Endothelial cell of umbilical vein (primary cell): ENCODE measurements around the gene RANBP1. TPM values are rescaled to one million over a fixed set of nuclear protein-coding genes. Genes with fewer than 3 reads are reported as not detected.

ENCODE experiments used
- BruUV-seq: library from RNA; stranded (reverse); fragments of 400-500 nt; replicated peaks from 2 replicates; lab custom pipeline; 2021; lab: Mats Ljungman, UMichigan
- CTCF ChIA-PET: fragments of 300-600, 350-600 bp; sonication (Branson Sonifier 250); formaldehyde crosslinking; loops from one replicate; lab custom pipeline; 2021; ENCODE audit warnings: antibody characterized with exemption, inconsistent platforms; lab: Charles Lee
- POLR2A ChIA-PET: fragments of 300-600, 350-600 bp; sonication (Branson Sonifier 250); formaldehyde crosslinking; loops from one replicate; lab custom pipeline; 2021; ENCODE audit warnings: antibody characterized with exemption, inconsistent platforms; lab: Charles Lee
- DNase-seq: peaks from one replicate; pipeline ENCODE4 v3.0.0-alpha.2; 2011; ENCODE audit warnings: low read depth, low spot score
- FAIRE-seq: peaks from 2 replicates; lab custom pipeline; 2011; peaks lifted over from hg19 to GRCh38; lab: Jason Lieb, UNC
- H2AFZ ChIP-seq: 2 replicates; pipeline ENCODE4 v1.6.0; 2012; ENCODE audit warnings: low read depth, low read length, control low read depth, inconsistent platforms
- H3K27ac ChIP-seq: 2 replicates; pipeline ENCODE4 v1.5.1; 2011; ENCODE audit warnings: low read depth, mild to moderate bottlenecking, control low read depth, low read length, moderate library complexity; ENCODE audit not compliant: insufficient read depth
- H3K27me3 ChIP-seq, 2 experiments: 2 replicates each; pipeline versions ENCODE4 v1.6.0 to v1.6.1; 2011; ENCODE audit warnings: low read length in 2 of 2, mixed read lengths in 1 of 2; ENCODE audit not compliant: control insufficient read depth in 2 of 2, insufficient read depth in 2 of 2
- H3K36me3 ChIP-seq, 2 experiments: 2 replicates in 1 of 2; 3 replicates in 1 of 2; pipeline ENCODE4 v1.5.1; 2011; ENCODE audit warnings: low read length in 2 of 2, mild to moderate bottlenecking in 1 of 2, moderate library complexity in 1 of 2; ENCODE audit not compliant: control insufficient read depth in 2 of 2, insufficient read depth in 2 of 2; ENCODE audit errors: extremely low read depth in 1 of 2
- H3K4me1 ChIP-seq: 3 replicates; pipeline ENCODE4 v1.5.1; 2011; ENCODE audit warnings: mild to moderate bottlenecking, low read length; ENCODE audit not compliant: control insufficient read depth, insufficient read depth; ENCODE audit errors: extremely low read depth
- H3K4me2 ChIP-seq: 2 replicates; pipeline ENCODE4 v1.6.1; 2011; ENCODE audit warnings: low read length, control low read depth, mixed read lengths; ENCODE audit not compliant: insufficient read depth
- H3K4me3 ChIP-seq, 3 experiments: fragments of 200-600 bp in 1 of 3; sonication (generic), shearing (Covaris generic) in 1 of 3; replicated peaks in 1 of 3; 2 replicates each; pipeline ENCODE4 v1.5.1; 2011 to 2016; ENCODE audit warnings: control low read depth in 3 of 3, low read length in 3 of 3, mild to moderate bottlenecking in 2 of 3, inconsistent platforms in 1 of 3, low read depth in 1 of 3, moderate library complexity in 1 of 3; ENCODE audit not compliant: insufficient read depth in 1 of 3
- H3K79me2 ChIP-seq: 2 replicates; pipeline ENCODE4 v1.6.0; 2012; ENCODE audit warnings: low read length, inconsistent platforms; ENCODE audit not compliant: control insufficient read depth, insufficient read depth
- H3K9ac ChIP-seq: replicated peaks from 2 replicates; pipeline ENCODE3; 2011; ENCODE audit warnings: low read length, control low read depth; ENCODE audit not compliant: insufficient read depth; ENCODE audit errors: extremely low read depth
- H3K9me1 ChIP-seq: replicated peaks from 3 replicates; pipeline ENCODE4 v1.6.0; 2011; ENCODE audit warnings: mild to moderate bottlenecking, low read length; ENCODE audit not compliant: control insufficient read depth, insufficient read depth; ENCODE audit errors: extremely low read depth
- H3K9me3 ChIP-seq: replicated peaks from 2 replicates; pipeline ENCODE4 v1.5.1; 2012; ENCODE audit warnings: low read length, inconsistent platforms; ENCODE audit not compliant: control insufficient read depth, insufficient read depth
- H4K20me1 ChIP-seq: replicated peaks from 2 replicates; pipeline ENCODE3; 2011; ENCODE audit warnings: mild to moderate bottlenecking, low read length; ENCODE audit not compliant: control insufficient read depth, insufficient read depth; ENCODE audit errors: extremely low read depth
- EZH2 ChIP-seq: IDR thresholded peaks from 2 replicates; pipeline ENCODE4 v1.6.1; 2012; ENCODE audit warnings: borderline replicate concordance, low read depth, mild to moderate bottlenecking, moderate library complexity, low read length, inconsistent platforms; ENCODE audit not compliant: severe bottlenecking
- FOS ChIP-seq: IDR thresholded peaks from 2 replicates; pipeline ENCODE4 v1.6.1; 2011; ENCODE audit warnings: mild to moderate bottlenecking, low read length, moderate library complexity, borderline replicate concordance; ENCODE audit not compliant: insufficient read depth
- GATA2 ChIP-seq: IDR thresholded peaks from 2 replicates; pipeline ENCODE4 v1.7.0; 2011; ENCODE audit warnings: low read depth, mild to moderate bottlenecking, moderate library complexity, mixed read lengths, low read length; ENCODE audit not compliant: insufficient read length, insufficient read depth
- JUN ChIP-seq: IDR thresholded peaks from 2 replicates; pipeline ENCODE4 v1.6.1; 2011; ENCODE audit warnings: borderline replicate concordance, low read depth; ENCODE audit not compliant: insufficient read length, insufficient read depth
- MYC ChIP-seq: IDR thresholded peaks from one replicate; pipeline ENCODE4 v1.6.1; 2011; ENCODE audit warnings: mild to moderate bottlenecking, low read depth, low read length
- POLR2A ChIP-seq: IDR thresholded peaks from 2 replicates; pipeline ENCODE4 v1.6.1; 2012; ENCODE audit warnings: low read depth, mild to moderate bottlenecking, control low read depth, low read length
- POLR2AphosphoS5 ChIP-seq: IDR thresholded peaks from 2 replicates; pipeline ENCODE4 v1.6.1; 2012; ENCODE audit warnings: low read depth, mild to moderate bottlenecking, control low read depth, low read length, moderate library complexity; ENCODE audit not compliant: insufficient read depth
- dilution Hi-C: fragments of 300-500 bp; cut with MboI; formaldehyde crosslinking; loops from one replicate; pipeline ENCODE4 v1.15.0; 2019; ENCODE audit warnings: low sequenced_read_pairs; ENCODE audit not compliant: extremely low pct_ligation_motif_present
- intact Hi-C: fragments of 100-400 bp; cut with micrococcal nuclease; formaldehyde crosslinking; loops from one replicate; pipeline ENCODE4 v1.10.0; 2022
- polyA plus RNA-seq, 4 experiments: library from polyadenylated mRNA; depleted of rRNA in 3 of 4; stranded (reverse) in 3 of 4; unstranded in 1 of 4; fragments of >200 nt; gene quantifications; 2 replicates each; pipeline versions ENCODE4 v1.2.1 to v1.2.3, GENCODE V29; 2011 to 2012; ENCODE audit warnings: missing spikeins in 1 of 4
- total RNA-seq: library from RNA; stranded (reverse); gene quantifications from 2 replicates; pipeline ENCODE4 v1.2.3, GENCODE V29; 2021
- TF ChIP-seq, protein P1 (sequence below), 2 donors: IDR thresholded peaks; 1 replicate in 1 of 2; 2 replicates in 1 of 2; pipeline ENCODE4 v1.5.1; 2011; ENCODE audit warnings: low read length in 2 of 2, mild to moderate bottlenecking in 2 of 2, moderate library complexity in 2 of 2, control low read depth in 1 of 2, inconsistent platforms in 1 of 2, low read depth in 1 of 2; ENCODE audit not compliant: insufficient read depth in 1 of 2; ENCODE audit errors: extremely low read depth in 1 of 2
- TF ChIP-seq, protein P2 (sequence below): IDR thresholded peaks from 2 replicates; pipeline ENCODE4 v1.6.1; 2011; ENCODE audit not compliant: insufficient read depth, insufficient read length

Gene RANBP1
- total and polyA plus RNA-seq, 2 donors (not counting 3 experiments of a cell fraction or from before 2014, with no cell fraction given): 228 to 247 TPM

DNA sequence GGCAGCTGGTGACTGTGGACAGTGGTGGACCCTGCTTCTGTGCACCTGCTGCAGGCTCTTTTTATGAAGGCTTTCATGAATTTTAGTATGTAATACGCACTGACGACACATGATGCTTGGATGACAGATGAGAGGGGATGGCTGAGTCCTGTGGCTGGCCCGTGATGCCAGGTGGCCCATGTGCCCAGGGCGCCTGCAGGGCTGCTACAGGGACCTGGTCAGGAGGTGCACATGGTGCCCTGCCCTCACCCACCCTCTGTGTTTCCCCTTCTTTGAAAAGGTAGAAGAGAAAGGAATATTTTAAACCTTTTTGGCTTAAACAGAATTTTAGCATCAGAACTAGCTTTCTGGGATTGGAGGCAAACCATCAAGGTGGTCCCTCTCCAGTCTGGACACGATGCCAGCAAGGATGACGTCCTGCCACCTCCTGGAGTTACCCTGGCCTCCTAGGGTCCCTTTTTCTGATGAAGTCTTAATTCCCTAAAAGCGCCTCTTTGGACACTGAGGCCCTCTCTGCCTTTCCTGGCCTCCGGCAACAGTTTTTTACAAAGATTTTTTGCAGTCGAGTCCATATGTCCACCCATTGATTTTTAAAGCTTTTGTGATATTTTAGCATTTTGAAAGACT lies 5.4 kb upstream of the RANBP1 start:
- intact Hi-C loops (no loop called here), dilution Hi-C loops (no loop called here)
- FAIRE-seq (no peak), DNase-seq (no peak)
- H3K9ac ChIP-seq: no peak overlapping the region
- peaks cover 9% of the 10 kb centered on the region for H3K79me2 ChIP-seq
- H3K4me1 ChIP-seq: no peaks in the 10 kb centered on the region
- H3K36me3 ChIP-seq: peaks cover 10 to 68% of the 10 kb centered on the region in 2 experiments
- no peak overlapping the region for H3K27ac ChIP-seq
- TF ChIP-seq GATA2: no peak
- no peak for TF ChIP-seq EZH2
- TF ChIP-seq, protein P1, sequence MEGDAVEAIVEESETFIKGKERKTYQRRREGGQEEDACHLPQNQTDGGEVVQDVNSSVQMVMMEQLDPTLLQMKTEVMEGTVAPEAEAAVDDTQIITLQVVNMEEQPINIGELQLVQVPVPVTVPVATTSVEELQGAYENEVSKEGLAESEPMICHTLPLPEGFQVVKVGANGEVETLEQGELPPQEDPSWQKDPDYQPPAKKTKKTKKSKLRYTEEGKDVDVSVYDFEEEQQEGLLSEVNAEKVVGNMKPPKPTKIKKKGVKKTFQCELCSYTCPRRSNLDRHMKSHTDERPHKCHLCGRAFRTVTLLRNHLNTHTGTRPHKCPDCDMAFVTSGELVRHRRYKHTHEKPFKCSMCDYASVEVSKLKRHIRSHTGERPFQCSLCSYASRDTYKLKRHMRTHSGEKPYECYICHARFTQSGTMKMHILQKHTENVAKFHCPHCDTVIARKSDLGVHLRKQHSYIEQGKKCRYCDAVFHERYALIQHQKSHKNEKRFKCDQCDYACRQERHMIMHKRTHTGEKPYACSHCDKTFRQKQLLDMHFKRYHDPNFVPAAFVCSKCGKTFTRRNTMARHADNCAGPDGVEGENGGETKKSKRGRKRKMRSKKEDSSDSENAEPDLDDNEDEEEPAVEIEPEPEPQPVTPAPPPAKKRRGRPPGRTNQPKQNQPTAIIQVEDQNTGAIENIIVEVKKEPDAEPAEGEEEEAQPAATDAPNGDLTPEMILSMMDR (IDR thresholded peaks at IDR 0.05; ENCODE audit: extremely low read depth in 1 of 2, insufficient read depth in 1 of 2, low read depth in 1 of 2, low read length in 2 of 2): no peak
- TF ChIP-seq JUN: no peak
- no peak for TF ChIP-seq POLR2AphosphoS5
- TF ChIP-seq, protein P2, sequence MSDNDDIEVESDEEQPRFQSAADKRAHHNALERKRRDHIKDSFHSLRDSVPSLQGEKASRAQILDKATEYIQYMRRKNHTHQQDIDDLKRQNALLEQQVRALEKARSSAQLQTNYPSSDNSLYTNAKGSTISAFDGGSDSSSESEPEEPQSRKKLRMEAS: no peak
- TF ChIP-seq POLR2A: no peak
- no peak for TF ChIP-seq FOS
- TF ChIP-seq MYC: no peak
- POLR2A ChIA-PET: interaction anchor here (0.6 kb wide), 2 partner anchors 9 to 66 kb away, joined by 3 to 4 read pairs; no protein-coding TSS in a partner anchor
- no peaks in the 10 kb centered on the region for H4K20me1 ChIP-seq
- H3K9me3 ChIP-seq: no peaks in the 10 kb centered on the region
- CTCF ChIA-PET: interaction anchor here (1.5 kb wide), 1 partner anchor 89 kb away, joined by 3 read pairs; no protein-coding TSS in a partner anchor
- no peaks in the 10 kb centered on the region for H3K27me3 ChIP-seq
- no peak overlapping the region for H3K4me2 ChIP-seq
- TSS peak; percentile 17 for BruUV-seq
- no peaks in the 10 kb centered on the region for H3K9me1 ChIP-seq
- H2AFZ ChIP-seq: no peak overlapping the region
- no peak overlapping the region for H3K4me3 ChIP-seq
